GM23248 (cell line): ENCODE results near the gene HHLA2. TPM values are rescaled to one million over a fixed set of nuclear protein-coding genes. Genes with fewer than 3 reads are reported as not detected.

ENCODE experiments used
- DNase-seq: peaks from one replicate; pipeline ENCODE4 v3.0.0-alpha.2; 2015
- H2AFZ ChIP-seq: fragments of 200-600 bp; sonication (generic); 2 replicates; pipeline ENCODE4 v1.6.1; 2016; ENCODE audit warnings: antibody characterized with exemption
- H3F3A ChIP-seq: fragments of 200-600 bp; sonication (generic); 2 replicates; pipeline ENCODE4 v1.6.1; 2016; ENCODE audit warnings: mild to moderate bottlenecking, antibody characterized with exemption, mixed run types; ENCODE audit not compliant: insufficient read depth
- H3K27ac ChIP-seq: fragments of 200-600 bp; sonication (generic); 2 replicates; pipeline ENCODE4 v1.5.1; 2016; ENCODE audit warnings: mild to moderate bottlenecking
- H3K27me3 ChIP-seq: fragments of 200-600 bp; sonication (generic); replicated peaks from 2 replicates; pipeline ENCODE4 v1.6.1; 2016; ENCODE audit warnings: mild to moderate bottlenecking; ENCODE audit not compliant: insufficient read depth
- H3K36me3 ChIP-seq: fragments of 200-600 bp; sonication (generic); 2 replicates; pipeline ENCODE4 v1.6.1; 2016; ENCODE audit warnings: low read depth, mild to moderate bottlenecking
- H3K4me1 ChIP-seq: fragments of 200-600 bp; sonication (generic); 2 replicates; pipeline ENCODE4 v1.6.1; 2016; ENCODE audit warnings: mild to moderate bottlenecking; ENCODE audit not compliant: insufficient read depth
- H3K4me2 ChIP-seq: fragments of 200-600 bp; sonication (generic); one replicate; pipeline ENCODE4 v1.6.1; 2016; ENCODE audit warnings: mild to moderate bottlenecking; ENCODE audit not compliant: unreplicated experiment
- H3K4me3 ChIP-seq: fragments of 200-600 bp; sonication (generic); 2 replicates; pipeline ENCODE4 v1.5.1; 2016; ENCODE audit warnings: mild to moderate bottlenecking
- H3K79me2 ChIP-seq: fragments of 200-600 bp; sonication (generic); 2 replicates; pipeline ENCODE4 v1.6.1; 2016; ENCODE audit warnings: mild to moderate bottlenecking; ENCODE audit not compliant: insufficient read depth
- H3K9ac ChIP-seq: fragments of 200-600 bp; sonication (generic); 2 replicates; pipeline ENCODE4 v1.6.1; 2016; ENCODE audit warnings: mild to moderate bottlenecking
- H3K9me2 ChIP-seq: fragments of 200-600 bp; sonication (generic); 2 replicates; pipeline ENCODE4 v1.6.1; 2016; ENCODE audit warnings: mixed run types, mild to moderate bottlenecking, moderate library complexity; ENCODE audit not compliant: insufficient read depth
- H3K9me3 ChIP-seq: fragments of 200-600 bp; sonication (generic); one replicate; pipeline ENCODE4 v1.6.1; 2017; ENCODE audit warnings: low read depth
- H4K20me1 ChIP-seq: fragments of 200-600 bp; sonication (generic); 2 replicates; pipeline ENCODE4 v1.6.0; 2016; ENCODE audit not compliant: insufficient read depth
- EZH2 ChIP-seq: fragments of 200-600 bp; sonication (generic); IDR thresholded peaks from 2 replicates; pipeline ENCODE4 v1.6.1; 2018; ENCODE audit warnings: antibody characterized with exemption, mild to moderate bottlenecking; ENCODE audit not compliant: insufficient read depth, poor library complexity, severe bottlenecking
- EZH2phosphoT487 ChIP-seq: fragments of 200-600 bp; sonication (generic); IDR thresholded peaks from 2 replicates; pipeline ENCODE4 v1.6.1; 2018; ENCODE audit warnings: antibody characterized with exemption, moderate library complexity, mild to moderate bottlenecking, low read depth; ENCODE audit not compliant: insufficient read depth
- WGBS, 2 experiments: methylation state at CpG; one replicate each; pipeline ENCODE4 v1.1.6; 2015 to 2017; ENCODE audit warnings: low lambda C conversion rate in 2 of 2, low coverage in 1 of 2; ENCODE audit errors: missing lambda C conversion rate in 2 of 2; 5-methylcytosine and 5-hydroxymethylcytosine counted together
- in situ Hi-C: fragments of 300-500 bp; cut with MboI; formaldehyde crosslinking; loops from 2 replicates; pipeline ENCODE4 v1.15.0; 2020
- polyA plus RNA-seq: library from polyadenylated mRNA; unstranded; fragments of >200 nt; fragmentation: Nextera tagmentation; extraction: Ambion mirVana; gene quantifications from 2 replicates; pipeline ENCODE4 v1.2.1, GENCODE V29; 2016
- total RNA-seq: library from RNA; depleted of rRNA; stranded (reverse); fragments of >200 nt; shearing (Covaris generic); gene quantifications from 2 replicates; pipeline ENCODE4 v1.2.3, GENCODE V29; 2014

The HHLA2 gene
- total and polyA plus RNA-seq, 2 experiments from 2014 or later: not detected

DNA sequence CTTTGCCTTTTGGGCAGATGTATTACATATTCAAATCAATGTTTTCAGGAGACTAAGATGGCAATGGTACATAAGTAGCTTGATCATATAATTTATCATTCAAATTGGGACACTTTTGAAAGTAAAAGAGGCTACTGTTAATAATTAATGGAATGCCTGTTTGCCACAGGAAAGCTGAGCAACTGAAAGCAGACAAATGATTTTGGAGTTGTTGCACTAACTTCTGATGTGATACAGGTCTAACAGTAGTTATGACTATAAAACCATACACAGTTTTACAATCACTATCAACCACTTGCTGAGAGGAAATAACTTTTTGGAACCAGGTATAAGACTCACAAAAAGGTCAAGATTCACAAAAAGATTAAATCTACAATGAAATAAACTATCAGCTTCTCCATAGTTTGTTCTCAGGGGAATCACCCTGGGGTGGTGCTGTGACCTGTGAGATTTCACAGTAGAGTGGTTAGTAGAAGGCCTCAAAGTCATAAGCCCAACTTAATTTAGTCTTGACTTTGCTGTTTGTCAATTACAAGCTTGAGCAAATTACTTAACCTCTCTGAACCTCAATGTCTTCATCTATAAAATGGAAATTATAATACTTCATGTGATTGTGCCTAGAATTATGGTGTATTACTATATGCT is 42.7 kb downstream of the HHLA2 start:
- H3K9ac ChIP-seq: no peak overlapping the region
- no peaks in the 10 kb centered on the region for H3K79me2 ChIP-seq
- no peak for DNase-seq
- no peaks in the 10 kb centered on the region for H3K27me3 ChIP-seq
- no peaks in the 10 kb centered on the region; the same call in 1 of the 2 replicates for H3F3A ChIP-seq
- H3K4me2 ChIP-seq: no peak overlapping the region
- no peaks in the 10 kb centered on the region for H3K9me3 ChIP-seq
- no peaks in the 10 kb centered on the region for H3K9me2 ChIP-seq
- no peak overlapping the region for H3K27ac ChIP-seq
- H3K4me3 ChIP-seq: no peak overlapping the region
- H3K4me1 ChIP-seq: 0 out of 2 replicates have a peak, but pooled peaks cover 4% of the 10 kb centered on the region
- H4K20me1 ChIP-seq: no peaks in the 10 kb centered on the region
- in situ Hi-C loops: no loop called here
- no peaks in the 10 kb centered on the region for H3K36me3 ChIP-seq
- no peak for TF ChIP-seq EZH2
- no peak for TF ChIP-seq EZH2phosphoT487
- H2AFZ ChIP-seq: no peak overlapping the region

DNA sequence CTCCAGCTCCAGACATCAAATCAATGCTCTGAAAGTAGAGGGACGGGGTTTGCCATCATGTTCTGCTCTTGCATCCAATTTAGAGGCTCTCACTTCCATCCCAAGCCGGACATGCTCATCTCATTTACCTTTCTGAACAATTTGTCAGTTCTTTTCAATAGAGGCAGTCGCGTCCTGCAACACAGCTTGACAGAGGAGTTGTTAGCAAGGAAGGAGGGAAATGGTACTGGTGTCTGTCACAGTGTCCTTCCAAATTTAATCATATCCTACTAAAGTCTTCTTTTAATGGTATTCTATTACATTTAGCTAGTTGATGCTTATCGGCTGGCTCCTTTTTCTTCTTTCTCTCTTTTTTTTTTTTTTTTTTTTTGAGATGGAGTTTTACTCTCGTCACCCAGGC is 45.6 kb downstream of the HHLA2 start:
- no peaks in the 10 kb centered on the region; the same call in 1 of the 2 replicates for H3F3A ChIP-seq
- H4K20me1 ChIP-seq: no peaks in the 10 kb centered on the region
- DNase-seq: no peak
- no peaks in the 10 kb centered on the region for H3K9me2 ChIP-seq
- H3K4me3 ChIP-seq: no peak overlapping the region
- H3K36me3 ChIP-seq: no peaks in the 10 kb centered on the region
- H3K27ac ChIP-seq: no peak overlapping the region
- no peaks in the 10 kb centered on the region for H3K27me3 ChIP-seq
- TF ChIP-seq EZH2phosphoT487 (no peak), EZH2 (no peak)
- 0 out of 2 replicates have a peak, but pooled peaks cover 4% of the 10 kb centered on the region for H3K4me1 ChIP-seq
- H2AFZ ChIP-seq: no peak overlapping the region
- no peak overlapping the region for H3K4me2 ChIP-seq
- 66 to 67% methylated on average over 6 of the region's 6 CpGs for WGBS, 2 experiments
- no peaks in the 10 kb centered on the region for H3K79me2 ChIP-seq
- in situ Hi-C loops: no loop called here
- H3K9me3 ChIP-seq: no peaks in the 10 kb centered on the region
- H3K9ac ChIP-seq: no peak overlapping the region

DNA sequence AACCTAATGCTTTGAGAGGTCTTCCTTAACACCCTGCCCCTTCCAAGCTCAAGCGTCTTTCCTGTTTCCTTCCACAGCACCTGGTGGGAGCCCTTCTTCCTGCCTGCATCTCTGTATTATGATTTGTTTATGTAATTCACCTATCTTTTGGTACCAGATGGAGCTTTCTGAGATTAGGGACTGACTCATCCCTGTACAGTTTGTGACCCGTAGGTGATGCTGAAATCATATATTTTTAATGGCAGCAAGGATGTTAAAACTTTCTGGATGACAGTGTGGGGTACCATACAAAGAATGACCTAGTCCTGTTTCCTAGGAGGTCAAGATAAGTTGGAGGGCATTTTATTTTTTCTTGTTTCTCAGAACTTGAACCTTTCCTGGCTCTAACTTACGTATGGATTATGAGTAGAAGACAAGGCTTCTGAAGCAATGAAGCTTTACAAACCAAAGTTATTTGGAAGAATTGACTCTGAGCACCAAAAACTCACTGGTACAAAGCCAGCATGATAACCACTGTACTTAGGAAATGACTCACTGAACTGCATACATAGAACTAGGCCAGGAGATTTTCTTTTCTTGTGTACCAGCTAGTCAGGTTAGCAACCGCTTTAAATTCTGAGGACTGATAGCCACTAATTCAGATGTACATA is 46.6 kb downstream of the HHLA2 start:
- Histone ChIP-seq H4K20me1 (no peaks in the 10 kb centered on the region), H3K9ac (no peak overlapping the region), H3K36me3 (no peaks in the 10 kb centered on the region), H2AFZ (no peak overlapping the region), H3K4me2 (no peak overlapping the region), H3K4me3 (no peak overlapping the region), H3K27ac (no peak overlapping the region), H3K9me2 (no peaks in the 10 kb centered on the region), H3K9me3 (no peaks in the 10 kb centered on the region), H3K79me2 (no peaks in the 10 kb centered on the region), H3F3A (no peaks in the 10 kb centered on the region; the same call in 1 of the 2 replicates), H3K27me3 (no peaks in the 10 kb centered on the region), H3K4me1 (0 out of 2 replicates have a peak, but pooled peaks cover 4% of the 10 kb centered on the region)
- TF ChIP-seq EZH2phosphoT487 (no peak), EZH2 (no peak)
- WGBS, 2 experiments: 57% methylated on average over 4 of the region's 4 CpGs
- in situ Hi-C loops: no loop called here
- DNase-seq: peak; percentile 56

DNA sequence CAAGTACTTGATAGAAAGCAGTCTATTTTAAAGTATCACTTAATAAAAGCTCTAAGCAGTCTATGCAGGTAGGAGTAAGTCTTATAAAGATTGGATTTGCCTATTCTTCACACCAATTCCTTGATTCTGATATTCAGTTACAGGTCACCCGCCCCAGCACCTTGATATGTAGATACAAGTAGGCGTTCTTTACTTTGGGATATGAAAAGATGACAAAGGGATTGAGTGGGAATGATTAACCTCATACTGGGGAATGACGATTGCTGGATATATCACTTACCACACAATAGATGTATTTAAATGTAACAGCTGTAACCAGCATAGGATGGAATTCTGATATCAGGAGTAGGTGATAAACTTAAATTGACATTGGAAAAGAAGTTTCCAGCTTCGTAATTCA is 47.1 kb downstream of the HHLA2 start:
- Histone ChIP-seq H3K27me3 (no peaks in the 10 kb centered on the region), H4K20me1 (no peaks in the 10 kb centered on the region), H3K36me3 (no peaks in the 10 kb centered on the region), H3F3A (no peaks in the 10 kb centered on the region; the same call in 1 of the 2 replicates), H3K9me2 (no peaks in the 10 kb centered on the region), H3K9me3 (no peaks in the 10 kb centered on the region), H2AFZ (no peak overlapping the region), H3K4me1 (0 out of 2 replicates have a peak, but pooled peaks cover 4% of the 10 kb centered on the region), H3K4me2 (no peak overlapping the region), H3K27ac (no peak overlapping the region), H3K4me3 (no peak overlapping the region), H3K79me2 (no peaks in the 10 kb centered on the region), H3K9ac (no peak overlapping the region)
- in situ Hi-C loops: no loop called here
- TF ChIP-seq EZH2 (no peak), EZH2phosphoT487 (no peak)
- 69 to 70% methylated on average over 4 of the region's 4 CpGs for WGBS, 2 experiments
- no peak for DNase-seq
